Retinal pigment epithelial cell (primary cell): ENCODE measurements around the gene LCMT1.
A peak's percentile ranks its signal among the peaks of the same experiment; 100 is the strongest.
"Not testable (repeated sequence)": the region's sequence is repeated elsewhere in the genome, so short reads cannot be mapped to it uniquely, and the experiment has no call there.

Experiments
- DNase-seq: peaks from one replicate; pipeline ENCODE4 v3.0.0-alpha.2; 2010; ENCODE audit warnings: low read depth
- H3K4me3 ChIP-seq: 2 replicates; pipeline ENCODE4 v1.5.1; 2011; ENCODE audit warnings: mild to moderate bottlenecking, low read length, control low read depth, moderate library complexity
- TF ChIP-seq, protein P1 (sequence below): conservative IDR thresholded peaks from 2 replicates; pipeline ENCODE4 v1.5.1; 2011; ENCODE audit warnings: low read depth, low read length, control low read depth, inconsistent platforms

The LCMT1 gene

GRCh38 chr16:25126820-25127232 is 15.3 kb downstream of the LCMT1 start:
- TF ChIP-seq, protein P1, sequence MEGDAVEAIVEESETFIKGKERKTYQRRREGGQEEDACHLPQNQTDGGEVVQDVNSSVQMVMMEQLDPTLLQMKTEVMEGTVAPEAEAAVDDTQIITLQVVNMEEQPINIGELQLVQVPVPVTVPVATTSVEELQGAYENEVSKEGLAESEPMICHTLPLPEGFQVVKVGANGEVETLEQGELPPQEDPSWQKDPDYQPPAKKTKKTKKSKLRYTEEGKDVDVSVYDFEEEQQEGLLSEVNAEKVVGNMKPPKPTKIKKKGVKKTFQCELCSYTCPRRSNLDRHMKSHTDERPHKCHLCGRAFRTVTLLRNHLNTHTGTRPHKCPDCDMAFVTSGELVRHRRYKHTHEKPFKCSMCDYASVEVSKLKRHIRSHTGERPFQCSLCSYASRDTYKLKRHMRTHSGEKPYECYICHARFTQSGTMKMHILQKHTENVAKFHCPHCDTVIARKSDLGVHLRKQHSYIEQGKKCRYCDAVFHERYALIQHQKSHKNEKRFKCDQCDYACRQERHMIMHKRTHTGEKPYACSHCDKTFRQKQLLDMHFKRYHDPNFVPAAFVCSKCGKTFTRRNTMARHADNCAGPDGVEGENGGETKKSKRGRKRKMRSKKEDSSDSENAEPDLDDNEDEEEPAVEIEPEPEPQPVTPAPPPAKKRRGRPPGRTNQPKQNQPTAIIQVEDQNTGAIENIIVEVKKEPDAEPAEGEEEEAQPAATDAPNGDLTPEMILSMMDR = peak; percentile 71
- peak; percentile 54 for DNase-seq
- H3K4me3 ChIP-seq = no peak overlapping the region

DNA sequence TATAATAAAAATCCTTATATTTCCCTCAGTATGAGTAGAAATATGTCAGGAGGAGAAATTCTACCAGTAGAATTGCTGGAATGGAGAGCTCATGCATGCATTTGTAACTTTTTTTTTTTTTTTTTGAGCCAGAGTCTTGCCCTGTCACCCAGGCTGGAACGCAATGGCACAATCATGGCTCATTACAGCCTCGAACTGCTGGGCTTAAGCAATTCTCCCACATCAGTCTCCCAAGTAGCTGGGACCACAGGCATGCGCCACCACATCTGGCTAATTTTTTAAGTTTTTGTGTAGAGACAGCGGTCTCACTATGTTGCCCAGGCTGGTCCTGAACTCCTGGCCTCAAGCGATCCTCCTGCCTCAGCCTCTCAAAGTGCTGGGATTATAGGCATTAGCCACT is 21.2 kb downstream of the LCMT1 start:
- not testable (repeated sequence) for H3K4me3 ChIP-seq, DNase-seq

DNA sequence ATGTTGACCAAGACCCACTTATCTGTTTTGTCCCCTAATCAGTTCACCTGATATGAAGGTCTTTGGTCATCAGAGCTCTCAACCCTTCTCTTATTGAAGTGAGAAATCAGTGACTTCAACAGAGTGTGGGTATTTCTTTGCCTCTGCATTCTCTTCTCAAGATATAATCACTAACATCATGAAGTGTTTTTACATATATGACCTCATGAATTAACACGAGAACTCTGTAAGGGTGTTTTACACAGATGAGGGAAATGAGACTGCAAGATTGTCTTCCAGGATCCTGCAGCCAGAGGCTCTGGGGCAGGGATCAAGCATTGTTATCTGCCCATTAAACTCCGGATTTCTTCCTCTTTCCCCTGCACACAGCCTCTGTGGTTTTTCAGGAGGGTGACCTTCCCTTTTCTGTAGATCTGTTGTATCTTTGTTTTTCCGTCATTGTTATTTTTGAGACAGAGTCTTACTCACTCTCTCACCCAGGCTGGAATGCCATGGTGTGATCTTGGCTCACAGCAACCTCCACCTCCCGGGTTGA is 22.7 kb downstream of the LCMT1 start:
- TF ChIP-seq, protein P1 = no peak
- H3K4me3 ChIP-seq = no peak overlapping the region
- DNase-seq = no peak

GRCh38 chr16:25135254-25135878 is 23.8 kb downstream of the LCMT1 start:
- H3K4me3 ChIP-seq = no peak overlapping the region
- TF ChIP-seq, protein P1 = peak; percentile 60
- peak; percentile 20 for DNase-seq

DNA sequence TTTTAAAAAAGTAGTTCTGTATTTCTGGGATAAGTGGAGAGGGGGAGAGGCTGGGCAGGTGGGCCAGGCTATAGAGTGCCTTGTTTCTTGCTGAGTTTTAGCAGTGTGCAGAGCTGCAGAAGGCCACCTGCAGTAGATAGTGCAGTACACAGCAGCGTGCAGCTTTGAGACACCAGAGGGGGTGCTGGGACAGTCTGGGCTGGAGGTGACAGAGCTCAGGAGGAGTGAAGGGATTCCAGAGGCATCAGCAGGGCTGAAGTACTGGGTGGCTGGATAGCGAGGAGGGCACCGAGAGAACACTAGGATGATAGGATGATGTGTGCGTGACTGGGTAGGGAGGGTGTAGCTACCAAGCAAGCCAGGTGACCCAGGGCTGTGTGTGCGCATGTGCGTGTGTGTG is 26.6 kb downstream of the LCMT1 start:
- TF ChIP-seq, protein P1 = no peak
- no peak for DNase-seq
- H3K4me3 ChIP-seq = no peak overlapping the region

GRCh38 chr16:25140459-25140858 is 28.9 kb downstream of the LCMT1 start:
- DNase-seq = no peak
- TF ChIP-seq, protein P1 = no peak
- no peak overlapping the region for H3K4me3 ChIP-seq

- no peak for DNase-seq
- H3K4me3 ChIP-seq = no peak overlapping the region
- TF ChIP-seq, protein P1 = no peak
These were observed 30.1 kb downstream of the LCMT1 start for GRCh38 chr16:25141648-25142047.
